HEK293 (cell line): ENCODE measurements around the gene KLF7.

Experiments used
- CTCF ChIA-PET: fragments of 350-600 bp; formaldehyde crosslinking; extraction: SDS; loops from one replicate; lab custom pipeline; 2021; ENCODE audit warnings: antibody characterized with exemption; lab: Yijun Ruan, JAX
- POLR2A ChIA-PET: fragments of 300-600 bp; formaldehyde crosslinking; extraction: SDS; loops from one replicate; lab custom pipeline; 2020; ENCODE audit warnings: antibody characterized with exemption, inconsistent platforms; lab: Yijun Ruan, JAX
- H3K27ac ChIP-seq: fragments of 200-500 bp; sonication (Bioruptor generic); 2 replicates; pipeline ENCODE4 v1.5.1; 2014; ENCODE audit warnings: low read depth, low read length, control low read depth, inconsistent platforms; ENCODE audit errors: extremely low read depth
- H3K36me3 ChIP-seq, 2 experiments: fragments of 200-500 bp in 1 of 2; sonication (Bioruptor generic) in 1 of 2; 1 replicate in 1 of 2; 2 replicates in 1 of 2; pipeline ENCODE4 v1.5.1; 2014 to 2017; ENCODE audit warnings: inconsistent platforms in 2 of 2, low read length in 2 of 2; ENCODE audit not compliant: control insufficient read depth in 2 of 2, insufficient read depth in 1 of 2
- H3K4me1 ChIP-seq: fragments of 200-500 bp; sonication (Bioruptor generic); 2 replicates; pipeline ENCODE4 v1.5.1; 2014; ENCODE audit warnings: mild to moderate bottlenecking, low read length, inconsistent platforms; ENCODE audit not compliant: control insufficient read depth, insufficient read depth
- H3K4me3 ChIP-seq: 2 replicates; pipeline ENCODE4 v1.5.1; 2011; ENCODE audit warnings: low read depth, mild to moderate bottlenecking, control low read depth, low read length, moderate library complexity
- H3K9me3 ChIP-seq: fragments of 200-500 bp; sonication (Bioruptor generic); 2 replicates; pipeline ENCODE4 v1.5.1; 2014; ENCODE audit warnings: low read depth, low read length, inconsistent platforms; ENCODE audit not compliant: control insufficient read depth, insufficient read depth
- ATF2 ChIP-seq: fragments of 450-650 bp; formaldehyde crosslinking; IDR thresholded peaks from 2 replicates; pipeline ENCODE4 v1.5.1; 2016; ENCODE audit warnings: missing biosample characterization, missing genetic modification characterization, low read depth
- GLI2 ChIP-seq: fragments of 450-650 bp; formaldehyde crosslinking; IDR thresholded peaks from 2 replicates; pipeline ENCODE4; 2017; ENCODE audit warnings: missing biosample characterization, missing genetic modification characterization, low read depth, borderline replicate concordance
- KLF10 ChIP-seq: fragments of 450-650 bp; IDR thresholded peaks from 2 replicates; pipeline ENCODE4 v1.5.1; 2018; ENCODE audit warnings: missing biosample characterization, mild to moderate bottlenecking, missing genetic modification characterization
- PRDM2 ChIP-seq: fragments of 450-650 bp; formaldehyde crosslinking; IDR thresholded peaks from 2 replicates; pipeline ENCODE4 v1.5.1; 2016; ENCODE audit warnings: missing biosample characterization, missing genetic modification characterization, borderline replicate concordance
- PRDM4 ChIP-seq: fragments of 450-650 bp; formaldehyde crosslinking; IDR thresholded peaks from 2 replicates; pipeline ENCODE4 v1.5.1; 2017; ENCODE audit warnings: missing biosample characterization, missing genetic modification characterization
- RBAK ChIP-seq: fragments of 450-650 bp; formaldehyde crosslinking; IDR thresholded peaks from 2 replicates; pipeline ENCODE4 v1.5.1; 2016; ENCODE audit warnings: missing biosample characterization, missing genetic modification characterization
- SETDB1 ChIP-seq: IDR thresholded peaks from one replicate; pipeline ENCODE4 v1.6.1; 2017; ENCODE audit warnings: mild to moderate bottlenecking, low read length, moderate library complexity, mixed read lengths; ENCODE audit not compliant: insufficient read length
- TSHZ1 ChIP-seq: fragments of 450-650 bp; formaldehyde crosslinking; IDR thresholded peaks from 2 replicates; pipeline ENCODE4 v1.5.1; 2016; ENCODE audit warnings: missing biosample characterization, missing genetic modification characterization, borderline replicate concordance
- ZBTB11 ChIP-seq: fragments of 450-650 bp; formaldehyde crosslinking; conservative IDR thresholded peaks from 2 replicates; pipeline ENCODE4 v1.5.1; 2016; ENCODE audit warnings: low read depth, missing biosample characterization, missing genetic modification characterization
- ZNF146 ChIP-seq: fragments of 450-650 bp; formaldehyde crosslinking; IDR thresholded peaks from 2 replicates; pipeline ENCODE4 v1.5.1; 2016; ENCODE audit warnings: missing biosample characterization, missing genetic modification characterization
- ZNF16 ChIP-seq: fragments of 450-650 bp; formaldehyde crosslinking; IDR thresholded peaks from 2 replicates; pipeline ENCODE4 v1.5.1; 2016; ENCODE audit warnings: low read depth, missing biosample characterization, missing genetic modification characterization
- ZNF274 ChIP-seq, 2 experiments: fragments of 200-500 bp in 1 of 2; fragments of 450-650 bp in 1 of 2; sonication (Bioruptor generic) in 1 of 2; formaldehyde crosslinking in 1 of 2; IDR thresholded peaks; 2 replicates each; pipeline versions ENCODE4 v1.5.1 to v1.6.1; 2014 to 2016; ENCODE audit warnings: borderline replicate concordance in 1 of 2, inconsistent platforms in 1 of 2, low read length in 1 of 2, missing biosample characterization in 1 of 2, missing genetic modification characterization in 1 of 2
- ZNF354C ChIP-seq: fragments of 450-650 bp; formaldehyde crosslinking; IDR thresholded peaks from 2 replicates; pipeline ENCODE4 v1.5.1; 2016; ENCODE audit warnings: missing biosample characterization, missing genetic modification characterization, low read depth, borderline replicate concordance
- ZNF580 ChIP-seq: fragments of 450-650 bp; formaldehyde crosslinking; IDR thresholded peaks from 2 replicates; pipeline ENCODE4 v1.5.1; 2016; ENCODE audit warnings: missing biosample characterization, missing genetic modification characterization
- ZNF624 ChIP-seq: fragments of 450-650 bp; formaldehyde crosslinking; IDR thresholded peaks from 2 replicates; pipeline ENCODE4 v1.5.1; 2017; ENCODE audit warnings: missing biosample characterization, missing genetic modification characterization
- ZNF645 ChIP-seq: fragments of 450-650 bp; formaldehyde crosslinking; IDR thresholded peaks from 2 replicates; pipeline ENCODE4; 2016; ENCODE audit warnings: missing biosample characterization, missing genetic modification characterization

The KLF7 gene

GRCh38 chr2:207107551-207107950 lies 58.2 kb downstream of the KLF7 start (continued):
- no peak for TF ChIP-seq ZBTB11
- TF ChIP-seq ZNF16, result no peak
- TF ChIP-seq PRDM4 (tag by site-specific recombination), result no peak
- no peak for TF ChIP-seq ZNF580
- TF ChIP-seq ATF2, result no peak

GRCh38 chr2:207107131-207107530 lies 58.6 kb downstream of the KLF7 start:
- Histone ChIP-seq H3K4me3 (no peak overlapping the region), H3K36me3 (no peaks in the 10 kb centered on the region), H3K4me1 (peaks cover 3% of the 10 kb centered on the region), H3K9me3 (no peaks in the 10 kb centered on the region), H3K27ac (no peak overlapping the region)
- CTCF ChIA-PET, result no interaction called here
- POLR2A ChIA-PET, result no interaction called here
- TF ChIP-seq SETDB1 (no peak), ZNF645 (tag by site-specific recombination) (no peak), ZNF354C (tag by site-specific recombination) (no peak), ZNF624 (no peak), PRDM2 (tag by site-specific recombination) (no peak), KLF10 (no peak), GLI2 (tag by site-specific recombination) (no peak), ZNF146 (no peak), ZNF274 (IDR thresholded peaks at IDR 0.05; ENCODE audit: low read length) (no peak), ZNF274 (tag by site-specific recombination; IDR thresholded peaks at IDR 0.05; ENCODE audit: borderline replicate concordance) (no peak), TSHZ1 (tag by site-specific recombination) (no peak), RBAK (tag by site-specific recombination) (no peak)
